K562 treated with DMSO at 1 percent for 12 hours (cell line): ENCODE data around the gene PRAMEF13. TPM values are rescaled to one million over a fixed set of nuclear protein-coding genes. Genes with fewer than 3 reads are reported as not detected.

Source experiments
- total RNA-seq: library from RNA; unstranded; fragments of 300-600 nt; gene quantifications from 2 replicates; pipeline ENCODE4 v1.2.3, GENCODE V29; 2022; ENCODE audit not compliant: insufficient read depth

PRAMEF13 gene, protein sequence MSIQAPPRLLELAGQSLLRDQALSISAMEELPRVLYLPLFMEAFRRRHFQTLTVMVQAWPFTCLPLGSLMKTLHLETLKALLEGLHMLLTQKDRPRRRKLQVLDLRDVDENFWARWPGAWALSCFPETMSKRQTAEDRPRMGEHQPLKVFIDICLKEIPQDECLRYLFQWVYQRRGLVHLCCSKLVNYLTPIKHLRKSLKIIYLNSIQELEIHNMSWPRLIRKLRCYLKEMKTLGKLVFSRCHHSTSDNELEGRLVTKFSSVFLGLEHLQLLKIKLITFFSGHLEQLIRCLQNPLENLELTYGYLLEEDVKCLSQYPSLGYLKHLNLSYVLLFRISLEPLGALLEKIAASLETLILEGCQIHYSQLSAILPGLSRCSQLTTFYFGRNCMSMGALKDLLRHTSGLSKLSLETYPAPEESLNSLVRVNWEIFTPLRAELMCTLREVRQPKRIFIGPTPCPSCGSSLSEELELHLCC
- total RNA-seq, result not detected in 2 replicates

GRCh38 chr1:13201309-13201708 lies at the start of gene PRAMEF13:
Gene PRAMEF13 (minus strand): TSS chr1:13201409. CDS start chr1:13199589, 1,820 bp downstream.

GRCh38 chr1:13225675-13226204 lies 24.5 kb upstream of the PRAMEF13 start, which contains the start of gene PRAMEF18:
Gene PRAMEF18 (minus strand): TSS chr1:13226154. CDS start chr1:13226106, 48 bp downstream.

DNA sequence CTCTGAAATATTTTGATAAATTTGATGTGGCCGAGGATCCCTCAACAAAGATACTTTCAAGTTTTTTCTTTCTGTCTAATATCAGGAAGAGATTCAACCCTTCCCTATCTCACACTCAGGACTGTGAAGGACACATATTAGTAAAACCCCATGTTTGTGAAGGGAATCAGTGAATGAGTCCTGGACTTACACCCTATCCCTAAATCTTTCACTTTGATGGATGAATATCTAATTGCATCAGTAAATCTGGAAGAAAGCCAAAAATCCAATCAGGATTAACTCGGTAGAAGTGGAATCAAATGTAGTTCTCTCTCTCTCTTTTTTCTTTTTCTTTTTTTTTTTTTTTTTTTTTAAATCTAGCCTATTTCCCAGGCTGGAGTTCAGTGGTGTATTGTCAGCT lies 29.7 kb downstream of the PRAMEF13 start, which contains the start of gene PRAMEF9:
Gene PRAMEF9, plus strand, starts transcription at position 301 of the 400 bp plus-strand sequence. CDS start 3,433 bp downstream, outside the sequence.

DNA sequence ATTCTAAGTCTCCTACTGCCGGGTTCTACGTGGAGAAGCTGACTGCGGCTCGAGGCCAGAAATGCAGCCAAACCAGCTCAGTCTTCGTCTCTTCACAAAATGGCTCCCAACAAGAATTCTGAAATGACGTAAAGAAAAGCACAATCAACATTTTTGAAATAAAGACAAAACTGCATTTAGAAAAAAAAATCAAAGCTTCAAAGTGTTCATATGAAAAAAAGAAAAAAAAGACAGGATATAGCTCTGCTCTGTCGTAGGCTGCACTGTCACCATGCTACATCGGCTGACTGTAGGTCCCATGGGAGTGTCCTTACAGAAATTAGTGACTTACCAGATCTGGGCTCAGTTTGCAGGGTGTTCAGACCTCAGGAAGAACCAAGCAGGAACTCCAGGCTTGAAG lies 35.7 kb downstream of the PRAMEF13 start, which contains the start of gene HNRNPCL4:
Gene HNRNPCL4, minus strand, starts transcription at position 101 of the 400 bp plus-strand sequence. CDS start 164 bp downstream, outside the sequence.

GRCh38 chr1:13155909-13156308 lies 45.3 kb downstream of the PRAMEF13 start, which contains the start of gene PRAMEF26:
Gene PRAMEF26 (minus strand): TSS chr1:13156009. CDS start chr1:13153095, 2,914 bp downstream.

Other genes starting within 250 kb of the PRAMEF13 start
- not detected in 2 replicates for gene PRAMEF27, start 144.8 kb downstream of the PRAMEF13 start, total RNA-seq
- gene HNRNPCL3, start 140.6 kb downstream of the PRAMEF13 start, total RNA-seq, result not detected in 2 replicates
- not detected in 2 replicates for gene PRAMEF25, start 130.6 kb downstream of the PRAMEF13 start, total RNA-seq
- not detected in 2 replicates for gene HNRNPCL2, start 84.6 kb downstream of the PRAMEF13 start, total RNA-seq
- not detected in 2 replicates for gene PRAMEF26, start 45.4 kb downstream of the PRAMEF13 start, total RNA-seq
- not detected in 2 replicates for gene HNRNPCL4, start 35.8 kb downstream of the PRAMEF13 start, total RNA-seq
- gene PRAMEF9, start 29.6 kb downstream of the PRAMEF13 start, total RNA-seq, result not detected in 2 replicates
- not detected in 2 replicates for gene PRAMEF18, start 24.7 kb upstream of the PRAMEF13 start, total RNA-seq
- gene PRAMEF5, start 52.8 kb upstream of the PRAMEF13 start, total RNA-seq, result not detected in 2 replicates
- not detected in 2 replicates for gene PRAMEF8, start 83.7 kb upstream of the PRAMEF13 start, total RNA-seq
- not detected in 2 replicates for gene PRAMEF33, start 102.1 kb upstream of the PRAMEF13 start, total RNA-seq
- not detected in 2 replicates for gene PRAMEF15, start 114.2 kb upstream of the PRAMEF13 start, total RNA-seq
- not detected in 2 replicates for gene PRAMEF14, start 145.7 kb upstream of the PRAMEF13 start, total RNA-seq
- gene PRAMEF19, start 170.5 kb upstream of the PRAMEF13 start, total RNA-seq, result not detected in 2 replicates
- not detected in 2 replicates for gene PRAMEF17, start 188.2 kb upstream of the PRAMEF13 start, total RNA-seq
- not detected in 2 replicates for gene PRAMEF20, start 209.0 kb upstream of the PRAMEF13 start, total RNA-seq